Neuron (in vitro differentiated cells): Measurements from ENCODE around the gene CLDN3.
"Not testable (repeated sequence)": the region's sequence is repeated elsewhere in the genome, so short reads cannot be mapped to it uniquely, and the experiment has no call there.

Experiments
- H2AFZ ChIP-seq: one replicate; pipeline ENCODE4 v1.6.1; 2013; ENCODE audit warnings: low read depth, mild to moderate bottlenecking, inconsistent platforms, low read length, moderate library complexity
- H3K27me3 ChIP-seq: one replicate; pipeline ENCODE4 v1.6.1; 2013; ENCODE audit warnings: low read length; ENCODE audit not compliant: insufficient read depth
- H3K36me3 ChIP-seq: one replicate; pipeline ENCODE4 v1.6.1; 2013; ENCODE audit warnings: low read length; ENCODE audit not compliant: insufficient read depth
- H3K4me1 ChIP-seq: one replicate; pipeline ENCODE4 v1.6.1; 2013; ENCODE audit warnings: low read length; ENCODE audit not compliant: insufficient read depth
- H3K4me3 ChIP-seq: 2 replicates; pipeline ENCODE4 v1.5.1; 2013; ENCODE audit warnings: mild to moderate bottlenecking, low read length, moderate library complexity
- H3K9me3 ChIP-seq: one replicate; pipeline ENCODE4 v1.6.1; 2013; ENCODE audit warnings: low read length

CLDN3 gene

DNA sequence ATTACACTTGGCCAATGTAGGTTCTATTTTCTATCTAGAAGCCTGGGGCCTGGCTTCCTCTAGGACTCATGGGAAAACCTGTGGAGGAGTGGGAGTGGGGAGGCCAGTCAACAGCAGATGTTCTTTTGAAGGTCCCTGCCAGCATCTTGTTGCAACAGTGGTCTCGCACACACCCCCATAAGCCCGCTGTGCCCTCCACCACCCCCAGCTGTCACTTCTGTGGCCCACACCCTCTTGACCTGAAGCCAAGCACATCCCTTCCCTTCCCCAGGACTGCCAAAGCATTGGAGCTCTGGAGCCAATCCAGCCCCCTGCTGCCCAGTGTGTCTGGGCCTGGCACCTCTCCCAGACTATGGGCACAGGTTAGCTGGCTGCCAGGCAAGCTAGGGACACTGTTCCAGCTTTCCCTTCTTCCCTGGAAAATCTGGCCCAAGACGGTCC lies 48.7 kb downstream of the CLDN3 start:
- H2AFZ ChIP-seq: no peak overlapping the region
- H3K36me3 ChIP-seq: no peaks in the 10 kb centered on the region
- no peak overlapping the region for H3K4me3 ChIP-seq
- no peaks in the 10 kb centered on the region for H3K9me3 ChIP-seq
- H3K4me1 ChIP-seq: peaks cover 5% of the 10 kb centered on the region
- H3K27me3 ChIP-seq: peaks cover 3% of the 10 kb centered on the region

DNA sequence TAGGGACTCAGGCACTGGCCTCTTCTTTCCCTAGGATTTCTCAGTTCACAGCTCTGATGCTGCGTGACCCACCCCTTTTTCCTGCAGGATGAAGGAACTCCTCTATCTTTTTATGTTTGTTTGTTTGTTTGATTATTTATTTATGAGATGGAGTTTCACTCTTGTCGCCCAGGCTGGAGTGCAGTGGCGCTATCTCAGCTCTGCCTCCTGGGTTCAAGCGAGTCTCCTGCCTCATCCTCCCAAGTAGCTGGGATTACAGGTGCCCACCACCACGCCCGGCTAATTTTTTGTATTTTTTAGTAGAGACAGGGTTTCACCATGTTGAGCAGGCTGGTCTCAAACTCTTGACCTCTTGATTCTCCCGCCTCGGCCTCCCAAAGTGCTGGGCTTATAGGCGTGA lies 49.6 kb downstream of the CLDN3 start:
- H3K4me3 ChIP-seq, H2AFZ ChIP-seq, H3K36me3 ChIP-seq, H3K27me3 ChIP-seq, H3K9me3 ChIP-seq: not testable (repeated sequence)
- peaks cover 13% of the 10 kb centered on the region for H3K4me1 ChIP-seq

DNA sequence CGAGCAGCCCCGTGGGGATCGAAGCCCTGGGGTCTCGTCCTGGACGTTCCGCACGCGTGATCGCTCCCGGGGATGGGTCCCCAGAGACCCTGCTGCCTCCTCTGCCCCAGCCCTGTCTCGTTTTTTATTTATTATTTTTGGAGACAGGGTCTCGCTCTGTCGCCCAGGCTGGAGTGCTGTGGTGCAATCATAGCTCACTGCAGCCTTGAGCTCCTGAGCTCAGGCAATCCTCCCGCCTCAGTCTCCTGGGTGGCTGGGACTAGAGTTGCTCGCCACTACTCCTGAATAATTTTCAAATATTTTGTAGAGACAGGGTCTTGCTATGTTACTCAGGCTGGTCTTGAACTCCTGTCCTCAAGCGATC lies 50.3 kb downstream of the CLDN3 start:
- H3K36me3 ChIP-seq: no peaks in the 10 kb centered on the region
- no peaks in the 10 kb centered on the region for H3K9me3 ChIP-seq
- H3K4me1 ChIP-seq: peaks cover 13% of the 10 kb centered on the region
- H3K4me3 ChIP-seq: peak overlapping the region; percentile 67
- H3K27me3 ChIP-seq: peaks cover 3% of the 10 kb centered on the region
- H2AFZ ChIP-seq: no peak overlapping the region
